Esophagus squamous epithelium (tissue), 4 donors: ENCODE data around the gene NPDC1.

Experiments
- POLR2A ChIP-seq, 4 donors: fragments of 450-650 bp; IDR thresholded peaks; one replicate each; pipeline ENCODE4 v1.6.1; 2017; ENCODE audit warnings: antibody characterized with exemption in 4 of 4, mild to moderate bottlenecking in 4 of 4, moderate library complexity in 3 of 4
- TF ChIP-seq, protein P1 (sequence below), 6 experiments: fragments of 450-650 bp in 4 of 6; fragments of 200-600 bp in 2 of 6; sonication (generic) in 2 of 6; IDR thresholded peaks; one replicate each; pipeline ENCODE4 v1.5.1; 2016 to 2019; ENCODE audit warnings: antibody characterized with exemption in 6 of 6, mild to moderate bottlenecking in 4 of 6, moderate library complexity in 4 of 6

DNA sequence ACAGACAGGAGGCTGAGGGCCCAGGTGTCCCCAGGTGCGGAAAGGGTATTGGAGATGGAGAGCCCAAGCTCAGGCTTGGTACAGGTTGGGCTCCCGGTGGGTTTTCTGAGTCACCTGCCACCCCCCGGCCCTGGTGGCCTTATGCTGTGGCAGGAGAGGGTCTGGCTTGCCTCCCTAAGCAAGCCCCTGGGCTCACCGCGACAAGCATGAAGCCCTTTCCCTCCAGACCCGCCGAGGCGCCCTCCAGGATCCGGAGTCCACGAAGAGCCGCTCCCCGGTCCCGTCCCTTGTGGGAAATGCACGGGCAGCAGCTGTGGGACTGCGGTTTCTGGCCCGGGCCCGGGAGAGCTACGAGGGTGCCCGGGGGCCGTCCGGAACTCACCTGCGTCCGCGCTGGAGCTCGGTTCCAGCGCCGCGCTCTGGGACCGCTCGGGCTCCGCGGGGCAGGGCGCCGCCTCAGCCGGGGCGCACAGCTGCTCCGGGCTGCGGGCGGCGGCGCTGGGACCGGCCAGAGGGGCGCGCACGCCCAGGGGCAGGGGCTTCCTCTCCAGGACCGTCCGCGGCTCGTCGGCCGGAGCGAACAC lies 23.6 kb upstream of the NPDC1 start:
- TF ChIP-seq, protein P1, sequence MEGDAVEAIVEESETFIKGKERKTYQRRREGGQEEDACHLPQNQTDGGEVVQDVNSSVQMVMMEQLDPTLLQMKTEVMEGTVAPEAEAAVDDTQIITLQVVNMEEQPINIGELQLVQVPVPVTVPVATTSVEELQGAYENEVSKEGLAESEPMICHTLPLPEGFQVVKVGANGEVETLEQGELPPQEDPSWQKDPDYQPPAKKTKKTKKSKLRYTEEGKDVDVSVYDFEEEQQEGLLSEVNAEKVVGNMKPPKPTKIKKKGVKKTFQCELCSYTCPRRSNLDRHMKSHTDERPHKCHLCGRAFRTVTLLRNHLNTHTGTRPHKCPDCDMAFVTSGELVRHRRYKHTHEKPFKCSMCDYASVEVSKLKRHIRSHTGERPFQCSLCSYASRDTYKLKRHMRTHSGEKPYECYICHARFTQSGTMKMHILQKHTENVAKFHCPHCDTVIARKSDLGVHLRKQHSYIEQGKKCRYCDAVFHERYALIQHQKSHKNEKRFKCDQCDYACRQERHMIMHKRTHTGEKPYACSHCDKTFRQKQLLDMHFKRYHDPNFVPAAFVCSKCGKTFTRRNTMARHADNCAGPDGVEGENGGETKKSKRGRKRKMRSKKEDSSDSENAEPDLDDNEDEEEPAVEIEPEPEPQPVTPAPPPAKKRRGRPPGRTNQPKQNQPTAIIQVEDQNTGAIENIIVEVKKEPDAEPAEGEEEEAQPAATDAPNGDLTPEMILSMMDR (IDR thresholded peaks at IDR 0.05): no peak
- TF ChIP-seq POLR2A (IDR thresholded peaks at IDR 0.05): no peak
